ENCODE data around the gene HBM.

DNA sequence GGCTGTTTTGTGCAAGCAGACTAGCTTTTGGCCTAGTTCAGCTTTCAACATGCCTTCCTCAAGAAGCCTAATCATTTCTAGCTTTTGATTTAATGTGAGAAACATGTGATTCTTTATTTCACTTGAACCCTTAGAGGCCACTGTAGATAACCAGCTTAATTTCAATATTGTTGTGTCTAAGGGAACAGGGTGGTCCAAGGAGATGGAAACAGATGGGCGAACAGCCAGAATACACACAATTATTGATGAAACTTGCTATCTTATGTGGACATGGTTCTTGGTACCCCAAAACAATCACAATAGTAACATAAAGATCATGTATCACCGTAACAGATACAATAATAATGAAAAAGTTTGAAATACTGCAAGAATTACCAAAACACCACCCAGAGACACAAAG is 32.1 kb upstream of the HBM start:
- no peak for TF ChIP-seq NFRKB (IDR thresholded peaks at IDR 0.05)
- no peak for TF ChIP-seq FOXK2 (IDR thresholded peaks at IDR 0.05)
- TF ChIP-seq ZNF384 (IDR thresholded peaks at IDR 0.05) = no peak
- TF ChIP-seq ELF4 (IDR thresholded peaks at IDR 0.05) = no peak
- no peak for TF ChIP-seq SP1 (IDR thresholded peaks at IDR 0.05)
- TF ChIP-seq SUZ12 (IDR thresholded peaks at IDR 0.05) = no peak
- no peak for TF ChIP-seq FOXM1 (IDR thresholded peaks at IDR 0.05; ENCODE audit: borderline replicate concordance)
- TF ChIP-seq BHLHE40 (IDR thresholded peaks at IDR 0.05; ENCODE audit: borderline replicate concordance) = no peak
- no peak for TF ChIP-seq PKNOX1 (IDR thresholded peaks at IDR 0.05)
